ENCODE data around the gene VPS35L. TPM values are rescaled to one million over a fixed set of nuclear protein-coding genes. Genes with fewer than 3 reads are reported as not detected.

Gene VPS35L
- total and polyA plus RNA-seq, 2 of the 13 experiments (the other 11 are each of a cell fraction or from before 2014, with no cell fraction given) = 1.4 to 1.6 TPM

- TF ChIP-seq PRDM15 (CRISPR knock-in tag; IDR thresholded peaks at IDR 0.05) (no peak), ZNF496 (CRISPR knock-in tag; IDR thresholded peaks at IDR 0.05; ENCODE audit: insufficient replicate concordance) (no peak), ZNF703 (CRISPR knock-in tag; IDR thresholded peaks at IDR 0.05; ENCODE audit: borderline replicate concordance) (no peak), JARID2 (CRISPR knock-in tag; IDR thresholded peaks at IDR 0.05; ENCODE audit: insufficient replicate concordance) (no peak)
Observed at GRCh38 chr16:19689342-19689741, 133.8 kb downstream of the VPS35L start (continued).

- 84% methylated on average over 4 of the region's 4 CpGs for WGBS (ENCODE audit: low lambda C conversion rate)
- Histone ChIP-seq H3K9ac (ENCODE audit: insufficient read depth, low read depth, low read length) (no peak overlapping the region), H3K9me3 (ENCODE audit: low read length) (no peaks in the 10 kb centered on the region), H3K36me3 (replicated peaks in 1 of 2; ENCODE audit: control insufficient read depth in 1 of 2, insufficient read depth in 2 of 2, low read length in 2 of 2) (no peaks in the 10 kb centered on the region), H3K27me3 (ENCODE audit: control insufficient read depth in 1 of 2, insufficient read depth in 2 of 2, low read length in 2 of 2) (no peaks in the 10 kb centered on the region), H3K4me2 (ENCODE audit: low read depth, low read length) (no peak overlapping the region), H4K20me1 (ENCODE audit: insufficient read depth, low read length) (no peaks in the 10 kb centered on the region), H2AFZ (ENCODE audit: low read length) (no peak overlapping the region), H3K27ac (ENCODE audit: extremely low read length, insufficient read depth, low read length) (no peak overlapping the region), H3K79me2 (ENCODE audit: insufficient read depth, low read length) (no peaks in the 10 kb centered on the region), H3K4me1 (ENCODE audit: insufficient read depth, low read length) (no peaks in the 10 kb centered on the region), H3K4me3 (replicated peaks in 1 of 3; ENCODE audit: insufficient read depth in 1 of 3, low read depth in 2 of 3, low read length in 3 of 3) (no peak overlapping the region)
- no TSS peak for BruUV-seq (replicated peaks)
- in situ Hi-C loops (cut with HindIII; ENCODE audit: extremely low pct_ligation_motif_present, low pct_unique_long_range_greater_than_20kb) (no loop called here), intact Hi-C loops (cut with micrococcal nuclease; ENCODE audit: unreplicated experiment) (no loop called here)
- FAIRE-seq (no peak), DNase-seq (ENCODE audit: low spot score) (no peak), ATAC-seq (no peak)
- POLR2A ChIA-PET = no interaction called here
- CTCF ChIA-PET (ENCODE audit: low intra/inter-chr PET ratio, low total read pairs) = no interaction called here
- TF ChIP-seq CTCF (CRISPR knock-in tag; IDR thresholded peaks at IDR 0.05) (no peak), ZSCAN9 (CRISPR knock-in tag; IDR thresholded peaks at IDR 0.05; ENCODE audit: borderline replicate concordance) (no peak), RNF219 (CRISPR knock-in tag; IDR thresholded peaks at IDR 0.05) (no peak), GABPA (IDR thresholded peaks at IDR 0.05; ENCODE audit: low read depth, low read length) (no peak), GABPA (CRISPR knock-in tag; IDR thresholded peaks at IDR 0.05; ENCODE audit: low read depth) (no peak), ZNF703 (CRISPR knock-in tag; IDR thresholded peaks at IDR 0.05; ENCODE audit: borderline replicate concordance) (no peak), ZNF850 (CRISPR knock-in tag; conservative IDR thresholded peaks at IDR 0.05) (no peak), ZNF687 (CRISPR knock-in tag; IDR thresholded peaks at IDR 0.05) (no peak)
Observed at GRCh38 chr16:19690196-19690595, 134.7 kb downstream of the VPS35L start.

Measured in HepG2 (cell line).